Right lobe of liver (tissue), 4 donors: Measurements from ENCODE around the gene PDCL2.

Experiments used
- POLR2A ChIP-seq: fragments of 450-650 bp; IDR thresholded peaks from one replicate; pipeline ENCODE4 v1.6.1; 2017; ENCODE audit warnings: antibody characterized with exemption, mild to moderate bottlenecking
- TF ChIP-seq, protein P1 (sequence below), 4 donors: fragments of 200-600 bp in 3 of 4; fragments of 450-650 bp in 1 of 4; IDR thresholded peaks; one replicate each; pipeline versions ENCODE4 v1.5.1 to v1.8.0; 2016 to 2022; ENCODE audit warnings: antibody characterized with exemption in 4 of 4, mild to moderate bottlenecking in 2 of 4
- donor health status: DM: no; HTN: no; CAD: no.
- donor health status: DM: no; HTN: no; CAD: no.
- donor health status: DM: no; HTN: yes; CAD: no.

DNA sequence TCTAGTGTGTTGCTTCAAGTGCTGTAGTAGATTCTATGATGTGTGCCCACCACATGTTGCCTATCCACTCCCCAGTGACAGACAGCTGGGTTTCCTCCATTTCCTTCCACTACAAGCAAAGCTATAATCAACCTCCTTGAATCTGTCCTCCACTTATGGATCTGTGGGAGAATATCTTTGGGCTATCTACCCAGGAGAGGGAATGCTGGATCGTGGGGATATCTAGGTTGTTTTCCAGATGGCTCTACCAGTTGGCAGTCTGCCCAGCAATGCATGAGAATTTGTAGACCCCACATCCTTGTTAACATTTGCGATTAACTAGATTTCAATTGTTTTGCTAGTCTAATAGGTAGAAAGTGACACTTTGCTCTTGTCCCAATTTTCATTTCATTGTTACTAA lies 33.8 kb upstream of the PDCL2 start:
- TF ChIP-seq, protein P1, sequence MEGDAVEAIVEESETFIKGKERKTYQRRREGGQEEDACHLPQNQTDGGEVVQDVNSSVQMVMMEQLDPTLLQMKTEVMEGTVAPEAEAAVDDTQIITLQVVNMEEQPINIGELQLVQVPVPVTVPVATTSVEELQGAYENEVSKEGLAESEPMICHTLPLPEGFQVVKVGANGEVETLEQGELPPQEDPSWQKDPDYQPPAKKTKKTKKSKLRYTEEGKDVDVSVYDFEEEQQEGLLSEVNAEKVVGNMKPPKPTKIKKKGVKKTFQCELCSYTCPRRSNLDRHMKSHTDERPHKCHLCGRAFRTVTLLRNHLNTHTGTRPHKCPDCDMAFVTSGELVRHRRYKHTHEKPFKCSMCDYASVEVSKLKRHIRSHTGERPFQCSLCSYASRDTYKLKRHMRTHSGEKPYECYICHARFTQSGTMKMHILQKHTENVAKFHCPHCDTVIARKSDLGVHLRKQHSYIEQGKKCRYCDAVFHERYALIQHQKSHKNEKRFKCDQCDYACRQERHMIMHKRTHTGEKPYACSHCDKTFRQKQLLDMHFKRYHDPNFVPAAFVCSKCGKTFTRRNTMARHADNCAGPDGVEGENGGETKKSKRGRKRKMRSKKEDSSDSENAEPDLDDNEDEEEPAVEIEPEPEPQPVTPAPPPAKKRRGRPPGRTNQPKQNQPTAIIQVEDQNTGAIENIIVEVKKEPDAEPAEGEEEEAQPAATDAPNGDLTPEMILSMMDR (IDR thresholded peaks at IDR 0.05): no peak
- TF ChIP-seq POLR2A: no peak
